Stimulated activated CD8-positive, alpha-beta memory T cell treated with anti-CD3 and anti-CD28 coated beads, Interleukin-15, amount 100 ng/mL, for 1 hour (primary cell): ENCODE data around the gene DZANK1.
"Not testable (repeated sequence)": the region's sequence is repeated elsewhere in the genome, so short reads cannot be mapped to it uniquely, and the experiment has no call there.

Experiments used
- DNase-seq: peaks from one replicate; pipeline ENCODE4 v3.0.0-alpha.2; 2020; ENCODE audit warnings: low read depth

DZANK1 gene

GRCh38 chr20:18375551-18375950 lies 91.3 kb downstream of the DZANK1 start:
- DNase-seq, result not testable (repeated sequence)

GRCh38 chr20:18372296-18372695 lies 94.5 kb downstream of the DZANK1 start:
- DNase-seq, result no peak

GRCh38 chr20:18364768-18365167 lies 102.1 kb downstream of the DZANK1 start:
- DNase-seq, result no peak

GRCh38 chr20:18363708-18364107 lies 103.1 kb downstream of the DZANK1 start:
- no peak for DNase-seq

GRCh38 chr20:18362916-18363315 lies 103.9 kb downstream of the DZANK1 start:
- DNase-seq, result no peak

GRCh38 chr20:18361678-18362077 lies 105.2 kb downstream of the DZANK1 start:
- no peak for DNase-seq

- no peak for DNase-seq
Observed at GRCh38 chr20:18360635-18361034, 106.2 kb downstream of the DZANK1 start.

- DNase-seq, result no peak
Observed at GRCh38 chr20:18359854-18360253, 107.0 kb downstream of the DZANK1 start.

- not testable (repeated sequence) for DNase-seq
Observed at GRCh38 chr20:18349749-18350148, 117.1 kb downstream of the DZANK1 start.
